Brain microvascular endothelial cell (primary cell): Measurements from ENCODE around the gene ABCC12.

Experiments
- DNase-seq: peaks from one replicate; pipeline ENCODE4 v3.0.0-alpha.2; 2020
- H3K27ac ChIP-seq: fragments of 250-450 bp; sonication (Bioruptor Pico); 2 replicates; pipeline ENCODE4 v1.5.1; 2020; ENCODE audit warnings: mild to moderate bottlenecking, moderate library complexity
- H3K27me3 ChIP-seq: fragments of 250-450 bp; sonication (Bioruptor Pico); replicated peaks from 2 replicates; pipeline ENCODE4 v1.5.1; 2020; ENCODE audit warnings: mild to moderate bottlenecking
- H3K36me3 ChIP-seq: fragments of 250-450 bp; sonication (Bioruptor Pico); replicated peaks from 2 replicates; pipeline ENCODE4 v1.5.1; 2020; ENCODE audit warnings: mild to moderate bottlenecking
- H3K4me3 ChIP-seq: 2 replicates; pipeline ENCODE4 v1.5.1; 2011; ENCODE audit warnings: low read depth, mild to moderate bottlenecking, control low read depth, low read length, moderate library complexity
- CTCF ChIP-seq: IDR thresholded peaks from 2 replicates; pipeline ENCODE4 v1.5.1; 2011; ENCODE audit warnings: low read depth, mild to moderate bottlenecking, moderate library complexity, low read length, control low read depth, inconsistent platforms; ENCODE audit errors: missing control alignments
- in situ Hi-C: cut with HindIII; loops from 2 replicates; pipeline ENCODE4 v1.10.0; 2017; ENCODE audit warnings: low sequenced_read_pairs, low pct_ligation_motif_present

The ABCC12 gene

GRCh38 chr16:48155926-48156789 is at the start of gene ABCC12:
Gene ABCC12 (minus strand): TSS chr16:48155993. CDS start chr16:48146424, 9,569 bp downstream.
- in situ Hi-C loops: no loop called here
- TF ChIP-seq CTCF: no peak
- no peak for DNase-seq
- Histone ChIP-seq H3K4me3 (peak within 1 kb of the TSS; percentile 17), H3K36me3 (no peaks in the 10 kb centered on the region), H3K27ac (no peak within 1 kb of the TSS), H3K27me3 (no peaks in the 10 kb centered on the region)

- DNase-seq: no peak
- no peak for TF ChIP-seq CTCF
- Histone ChIP-seq H3K4me3 (no peak overlapping the region), H3K36me3 (no peaks in the 10 kb centered on the region), H3K27ac (no peak overlapping the region), H3K27me3 (no peaks in the 10 kb centered on the region)
- in situ Hi-C loops: no loop called here
Measured at GRCh38 chr16:48204825-48205151, 49.0 kb upstream of the ABCC12 start.

GRCh38 chr16:48203974-48204824 is 48.4 kb upstream of the ABCC12 start:
- TF ChIP-seq CTCF: no peak
- no peaks in the 10 kb centered on the region for H3K27me3 ChIP-seq
- in situ Hi-C loops: no loop called here
- H3K27ac ChIP-seq: no peak overlapping the region
- no peak for DNase-seq
- H3K36me3 ChIP-seq: no peaks in the 10 kb centered on the region
- no peak overlapping the region for H3K4me3 ChIP-seq

- H3K36me3 ChIP-seq: no peaks in the 10 kb centered on the region
- no peak overlapping the region for H3K4me3 ChIP-seq
- no peak for DNase-seq
- TF ChIP-seq CTCF: no peak
- in situ Hi-C loops: no loop called here
- no peaks in the 10 kb centered on the region for H3K27me3 ChIP-seq
- no peak overlapping the region for H3K27ac ChIP-seq
Measured at GRCh38 chr16:48201515-48202201, 45.9 kb upstream of the ABCC12 start.

GRCh38 chr16:48197294-48197693 is 41.5 kb upstream of the ABCC12 start:
- in situ Hi-C loops: no loop called here
- no peaks in the 10 kb centered on the region for H3K36me3 ChIP-seq
- no peak for TF ChIP-seq CTCF

More at GRCh38 chr16:48197294-48197693, 41.5 kb upstream of the ABCC12 start:
- DNase-seq: no peak
- no peak overlapping the region for H3K27ac ChIP-seq
- H3K27me3 ChIP-seq: no peaks in the 10 kb centered on the region
- no peak overlapping the region for H3K4me3 ChIP-seq
